ENCODE data around the gene RALGPS1. TPM values are rescaled to one million over a fixed set of nuclear protein-coding genes. Genes with fewer than 3 reads are reported as not detected.

The RALGPS1 gene
- polyA plus RNA-seq, 3 donors = 0.60 to 4.6 (median 1.3) TPM

DNA sequence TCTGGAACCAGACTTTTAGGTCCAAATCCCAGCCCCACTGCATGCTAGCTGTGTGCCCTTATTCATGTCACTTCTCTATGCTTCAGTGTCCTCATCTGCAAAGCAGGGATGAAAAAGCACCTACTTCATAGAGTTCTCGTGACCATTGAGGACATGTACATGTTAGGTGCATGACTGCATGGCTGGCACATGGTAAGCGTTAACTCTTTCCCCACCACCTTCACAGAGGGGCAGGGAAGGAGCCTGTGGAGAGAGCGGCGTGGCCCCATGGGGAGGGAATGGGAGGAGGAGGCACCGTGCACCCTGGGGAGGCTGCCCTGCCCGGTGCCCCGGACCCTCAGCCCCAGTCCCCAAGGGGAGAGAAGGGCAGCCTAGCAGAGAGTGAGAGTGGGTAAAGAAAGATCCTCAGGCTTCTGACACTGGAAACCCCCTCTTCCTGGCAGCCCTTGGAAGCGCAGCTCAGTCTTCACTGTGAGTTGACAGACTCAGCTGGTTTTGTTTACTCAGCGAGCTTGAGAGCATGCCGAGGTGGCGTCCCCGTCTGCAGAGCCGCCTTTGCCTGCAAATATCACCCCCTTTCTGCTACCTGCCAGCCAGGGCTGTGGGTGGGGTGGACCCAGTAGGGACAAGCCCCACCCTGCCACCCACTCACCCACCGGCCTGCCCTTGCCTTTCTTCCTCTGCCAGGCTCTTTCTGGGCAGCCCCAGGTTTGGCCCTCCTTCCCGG lies 218.5 kb downstream of the RALGPS1 start:
- H3K27ac ChIP-seq (ENCODE audit: low read depth in 1 of 2, low read length in 2 of 2) = no peak overlapping the region
- WGBS (ENCODE audit: insufficient coverage) = 100% methylated on average over 6 of the region's 15 CpGs
- no peaks in the 10 kb centered on the region for H3K36me3 Mint-ChIP-seq
- H2AFZ ChIP-seq (ENCODE audit: insufficient read depth, low read depth, low read length, poor library complexity, severe bottlenecking) = no peak overlapping the region
- no peaks in the 10 kb centered on the region for H3K27me3 ChIP-seq (ENCODE audit: control insufficient read depth in 2 of 2, insufficient read depth in 2 of 2, low read length in 2 of 2)
- no peaks in the 10 kb centered on the region for H3K79me2 ChIP-seq (ENCODE audit: insufficient read depth, low read length)
- DNase-seq = no peak
- peaks cover 19% of the 10 kb centered on the region for H3K4me1 Mint-ChIP-seq
- no peak overlapping the region for H3K4me2 ChIP-seq (replicated peaks; ENCODE audit: extremely low read depth, low read length, poor library complexity, severe bottlenecking)
- no peak overlapping the region for H3K9ac ChIP-seq (ENCODE audit: insufficient read depth, low read length, poor library complexity, severe bottlenecking)
- intact Hi-C loops (cut with micrococcal nuclease) = no loop called here
- no peaks in the 10 kb centered on the region for H3K9me3 Mint-ChIP-seq
- H3K36me3 ChIP-seq (replicated peaks in 1 of 2; ENCODE audit: control insufficient read depth in 1 of 2, insufficient read depth in 2 of 2, low read length in 2 of 2) = no peaks in the 10 kb centered on the region
- H3K27ac Mint-ChIP-seq = peak overlapping the region in 1 of 7 donors; percentile 64
- H3K27me3 Mint-ChIP-seq (ENCODE audit: low read depth in 3 of 3) = peaks cover 6 to 9% (median 7%) of the 10 kb centered on the region in 3 donors
- H4K20me1 ChIP-seq (ENCODE audit: insufficient read depth, low read length) = no peaks in the 10 kb centered on the region
- no peak overlapping the region for H3K4me3 Mint-ChIP-seq
- TF ChIP-seq, protein P1, sequence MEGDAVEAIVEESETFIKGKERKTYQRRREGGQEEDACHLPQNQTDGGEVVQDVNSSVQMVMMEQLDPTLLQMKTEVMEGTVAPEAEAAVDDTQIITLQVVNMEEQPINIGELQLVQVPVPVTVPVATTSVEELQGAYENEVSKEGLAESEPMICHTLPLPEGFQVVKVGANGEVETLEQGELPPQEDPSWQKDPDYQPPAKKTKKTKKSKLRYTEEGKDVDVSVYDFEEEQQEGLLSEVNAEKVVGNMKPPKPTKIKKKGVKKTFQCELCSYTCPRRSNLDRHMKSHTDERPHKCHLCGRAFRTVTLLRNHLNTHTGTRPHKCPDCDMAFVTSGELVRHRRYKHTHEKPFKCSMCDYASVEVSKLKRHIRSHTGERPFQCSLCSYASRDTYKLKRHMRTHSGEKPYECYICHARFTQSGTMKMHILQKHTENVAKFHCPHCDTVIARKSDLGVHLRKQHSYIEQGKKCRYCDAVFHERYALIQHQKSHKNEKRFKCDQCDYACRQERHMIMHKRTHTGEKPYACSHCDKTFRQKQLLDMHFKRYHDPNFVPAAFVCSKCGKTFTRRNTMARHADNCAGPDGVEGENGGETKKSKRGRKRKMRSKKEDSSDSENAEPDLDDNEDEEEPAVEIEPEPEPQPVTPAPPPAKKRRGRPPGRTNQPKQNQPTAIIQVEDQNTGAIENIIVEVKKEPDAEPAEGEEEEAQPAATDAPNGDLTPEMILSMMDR (IDR thresholded peaks at IDR 0.05) = no peak
- H3K4me1 ChIP-seq (ENCODE audit: control insufficient read depth in 1 of 2, insufficient read depth in 2 of 2, low read length in 2 of 2) = peaks cover 7 to 8% of the 10 kb centered on the region in 2 donors
- no peaks in the 10 kb centered on the region for H3K9me3 ChIP-seq (replicated peaks in 1 of 2; ENCODE audit: control insufficient read depth in 1 of 2, insufficient read depth in 1 of 2, low read length in 2 of 2)
- H3K4me3 ChIP-seq (replicated peaks in 1 of 3; ENCODE audit: low read depth in 2 of 3, low read length in 3 of 3) = no peak overlapping the region

DNA sequence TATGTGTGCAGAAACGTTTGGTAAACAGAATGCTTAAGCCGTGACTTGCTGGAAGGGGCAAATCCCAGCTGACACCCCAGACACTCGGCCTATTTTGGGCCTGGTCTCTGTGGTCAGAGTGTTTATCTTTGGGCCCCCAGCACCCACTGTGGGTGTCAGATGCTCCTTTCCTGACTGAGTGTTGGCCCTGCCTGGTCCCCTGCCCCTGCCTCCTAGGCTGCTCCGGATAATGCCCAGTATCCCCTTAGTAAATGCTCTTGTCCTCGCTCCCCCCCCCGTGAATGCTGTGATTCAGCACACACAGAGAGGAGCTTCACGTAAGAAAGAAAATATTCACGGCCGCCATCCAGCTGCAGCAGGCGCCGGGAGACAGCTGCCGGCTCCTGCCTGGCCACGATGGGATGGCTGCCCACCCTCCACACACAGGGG lies 219.2 kb downstream of the RALGPS1 start:
- Histone ChIP-seq H3K27me3 (ENCODE audit: control insufficient read depth in 2 of 2, insufficient read depth in 2 of 2, low read length in 2 of 2) (no peaks in the 10 kb centered on the region), H3K4me1 (ENCODE audit: control insufficient read depth in 1 of 2, insufficient read depth in 2 of 2, low read length in 2 of 2) (peaks cover 7 to 8% of the 10 kb centered on the region in 2 donors), H3K36me3 (replicated peaks in 1 of 2; ENCODE audit: control insufficient read depth in 1 of 2, insufficient read depth in 2 of 2, low read length in 2 of 2) (no peaks in the 10 kb centered on the region), H3K79me2 (ENCODE audit: insufficient read depth, low read length) (no peaks in the 10 kb centered on the region), H3K4me3 (replicated peaks in 1 of 3; ENCODE audit: low read depth in 2 of 3, low read length in 3 of 3) (no peak overlapping the region), H3K9me3 (replicated peaks in 1 of 2; ENCODE audit: control insufficient read depth in 1 of 2, insufficient read depth in 1 of 2, low read length in 2 of 2) (no peaks in the 10 kb centered on the region), H2AFZ (ENCODE audit: insufficient read depth, low read depth, low read length, poor library complexity, severe bottlenecking) (no peak overlapping the region), H3K27ac (ENCODE audit: low read depth in 1 of 2, low read length in 2 of 2) (no peak overlapping the region), H3K4me2 (replicated peaks; ENCODE audit: extremely low read depth, low read length, poor library complexity, severe bottlenecking) (no peak overlapping the region), H4K20me1 (ENCODE audit: insufficient read depth, low read length) (no peaks in the 10 kb centered on the region), H3K9ac (ENCODE audit: insufficient read depth, low read length, poor library complexity, severe bottlenecking) (no peak overlapping the region)
- no peak overlapping the region for H3K4me3 Mint-ChIP-seq
- DNase-seq = no peak
- H3K27me3 Mint-ChIP-seq (ENCODE audit: low read depth in 3 of 3) = peaks cover 7 to 9% (median 9%) of the 10 kb centered on the region in 3 donors
- intact Hi-C loops (cut with micrococcal nuclease) = no loop called here
- WGBS (ENCODE audit: insufficient coverage) = 86% methylated on average over 12 of the region's 13 CpGs
- no peaks in the 10 kb centered on the region for H3K36me3 Mint-ChIP-seq
- no peaks in the 10 kb centered on the region for H3K9me3 Mint-ChIP-seq
- TF ChIP-seq, protein P1 (IDR thresholded peaks at IDR 0.05) = no peak
- peaks cover 15% of the 10 kb centered on the region for H3K4me1 Mint-ChIP-seq
- no peak overlapping the region for H3K27ac Mint-ChIP-seq

Data from CD14-positive monocyte (primary cell).